ENCODE results near the gene PPIE. TPM values are rescaled to one million over a fixed set of nuclear protein-coding genes. Genes with fewer than 3 reads are reported as not detected.

Gene PPIE
- total and polyA plus RNA-seq, 2 of the 13 experiments (the other 11 are each of a cell fraction or from before 2014, with no cell fraction given) = 15.3 to 26.3 TPM

GRCh38 chr1:39791838-39792237 is 53.2 kb downstream of the PPIE start (continued):
- TF ChIP-seq IKZF4 (CRISPR knock-in tag; IDR thresholded peaks at IDR 0.05; ENCODE audit: borderline replicate concordance, low read depth, not compliant biosample characterization) (no peak), ZNF251 (CRISPR knock-in tag; IDR thresholded peaks at IDR 0.05) (no peak), CHD4 (IDR thresholded peaks at IDR 0.05; ENCODE audit: borderline replicate concordance, low read length) (no peak)

GRCh38 chr1:39795651-39796050 is 57.0 kb downstream of the PPIE start:
- Histone ChIP-seq H3K4me3 (replicated peaks in 1 of 3; ENCODE audit: insufficient read depth in 1 of 3, low read depth in 2 of 3, low read length in 3 of 3) (no peak overlapping the region), H3K79me2 (ENCODE audit: insufficient read depth, low read length) (no peaks in the 10 kb centered on the region), H3K27ac (ENCODE audit: extremely low read length, insufficient read depth, low read length) (no peak overlapping the region), H3K9me3 (ENCODE audit: low read length) (no peaks in the 10 kb centered on the region), H3K36me3 (replicated peaks in 1 of 2; ENCODE audit: control insufficient read depth in 1 of 2, insufficient read depth in 2 of 2, low read length in 2 of 2) (no peaks in the 10 kb centered on the region), H2AFZ (ENCODE audit: low read length) (no peak overlapping the region), H4K20me1 (ENCODE audit: insufficient read depth, low read length) (no peaks in the 10 kb centered on the region), H3K4me1 (ENCODE audit: insufficient read depth, low read length) (peaks cover 20% of the 10 kb centered on the region), H3K9ac (ENCODE audit: insufficient read depth, low read depth, low read length) (no peak overlapping the region), H3K27me3 (ENCODE audit: control insufficient read depth in 1 of 2, insufficient read depth in 2 of 2, low read length in 2 of 2) (no peaks in the 10 kb centered on the region), H3K4me2 (ENCODE audit: low read depth, low read length) (no peak overlapping the region)
- DNase-seq (ENCODE audit: low spot score) (no peak), FAIRE-seq (no peak), ATAC-seq (no peak)
- WGBS (ENCODE audit: low lambda C conversion rate) = 0% methylated on average over 1 of the region's 1 CpG
- ChIA-PET CTCF (ENCODE audit: low intra/inter-chr PET ratio, low total read pairs) (no interaction called here), POLR2A (no interaction called here)
- BruUV-seq (replicated peaks) = no TSS peak
- in situ Hi-C loops (cut with HindIII; ENCODE audit: extremely low pct_ligation_motif_present, low pct_unique_long_range_greater_than_20kb) (no loop called here), intact Hi-C loops (cut with micrococcal nuclease; ENCODE audit: unreplicated experiment) (no loop called here)
- TF ChIP-seq ZBTB26 (CRISPR knock-in tag; IDR thresholded peaks at IDR 0.05; ENCODE audit: borderline replicate concordance) (no peak), ZNF460 (CRISPR knock-in tag; IDR thresholded peaks at IDR 0.05; ENCODE audit: borderline replicate concordance) (no peak), RELA (CRISPR knock-in tag; IDR thresholded peaks at IDR 0.05) (no peak), KAT8 (CRISPR knock-in tag; IDR thresholded peaks at IDR 0.05) (no peak), ZNF841 (CRISPR knock-in tag; IDR thresholded peaks at IDR 0.05; ENCODE audit: borderline replicate concordance) (no peak), HOXD1 (CRISPR knock-in tag; IDR thresholded peaks at IDR 0.05) (no peak), LBX2 (CRISPR knock-in tag; IDR thresholded peaks at IDR 0.05; ENCODE audit: borderline replicate concordance) (no peak)
